ENCODE measurements around the gene ISG15.
"Not testable (repeated sequence)": the region's sequence is repeated elsewhere in the genome, so short reads cannot be mapped to it uniquely, and the experiment has no call there.

ISG15 gene

DNA sequence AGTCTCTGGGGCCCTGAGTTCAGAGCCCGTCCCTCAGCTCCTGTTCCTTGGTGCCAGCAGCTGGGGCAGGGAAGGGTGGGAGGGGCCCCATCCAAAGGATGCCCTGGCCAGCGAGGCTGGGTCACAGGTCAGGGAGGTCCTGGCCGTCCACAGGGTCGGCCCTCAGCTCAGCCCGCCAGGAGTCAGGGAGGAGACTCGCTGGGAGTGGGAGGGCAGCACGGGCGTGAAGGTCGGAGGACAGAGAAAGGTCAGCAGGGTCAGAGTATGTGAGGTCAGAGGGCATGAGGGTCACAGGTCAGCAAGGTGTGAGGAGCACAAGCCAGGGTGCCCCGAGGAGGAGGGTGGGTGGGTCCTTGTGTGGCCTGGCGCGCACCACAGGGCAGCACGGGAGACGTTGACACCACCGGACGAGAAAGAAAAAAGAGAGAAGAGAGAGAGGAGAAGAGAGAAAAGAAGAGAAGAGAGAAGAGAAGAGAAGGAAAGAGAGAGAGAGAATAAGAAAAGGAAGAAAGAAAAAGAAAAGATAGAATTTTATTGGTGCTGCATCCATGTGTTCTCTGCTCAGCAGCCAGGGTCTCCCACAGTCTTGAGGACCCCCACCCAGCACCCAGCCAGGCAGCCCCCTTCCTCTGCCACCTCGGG lies 38.5 kb upstream of the ISG15 start:
- no peak for DNase-seq (ENCODE audit: low read depth, low spot score)
- no peak overlapping the region for H3K27ac ChIP-seq

DNA sequence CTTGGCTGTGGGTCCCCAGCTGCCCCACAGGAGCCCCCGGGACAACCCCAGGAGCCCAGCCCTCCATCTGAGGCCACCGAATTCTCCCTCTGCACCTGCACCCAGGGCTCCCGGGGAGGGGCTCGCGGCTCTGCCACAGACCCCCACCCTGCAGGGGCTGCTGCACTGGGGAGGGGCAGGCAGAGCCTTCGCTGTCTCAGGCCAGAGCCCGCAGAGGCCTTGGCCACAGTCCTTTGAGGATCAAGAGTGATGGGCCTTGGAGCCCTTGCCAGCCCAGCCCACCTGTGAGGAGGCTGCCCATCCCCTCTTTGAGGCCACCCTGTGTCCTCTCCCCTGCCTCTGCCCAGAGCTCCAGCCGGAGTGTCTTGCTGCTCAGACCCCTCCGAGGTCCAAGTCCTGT lies 37.9 kb upstream of the ISG15 start:
- no peak for DNase-seq (ENCODE audit: low read depth, low spot score)
- peak overlapping the region; percentile 57 for H3K27ac ChIP-seq

DNA sequence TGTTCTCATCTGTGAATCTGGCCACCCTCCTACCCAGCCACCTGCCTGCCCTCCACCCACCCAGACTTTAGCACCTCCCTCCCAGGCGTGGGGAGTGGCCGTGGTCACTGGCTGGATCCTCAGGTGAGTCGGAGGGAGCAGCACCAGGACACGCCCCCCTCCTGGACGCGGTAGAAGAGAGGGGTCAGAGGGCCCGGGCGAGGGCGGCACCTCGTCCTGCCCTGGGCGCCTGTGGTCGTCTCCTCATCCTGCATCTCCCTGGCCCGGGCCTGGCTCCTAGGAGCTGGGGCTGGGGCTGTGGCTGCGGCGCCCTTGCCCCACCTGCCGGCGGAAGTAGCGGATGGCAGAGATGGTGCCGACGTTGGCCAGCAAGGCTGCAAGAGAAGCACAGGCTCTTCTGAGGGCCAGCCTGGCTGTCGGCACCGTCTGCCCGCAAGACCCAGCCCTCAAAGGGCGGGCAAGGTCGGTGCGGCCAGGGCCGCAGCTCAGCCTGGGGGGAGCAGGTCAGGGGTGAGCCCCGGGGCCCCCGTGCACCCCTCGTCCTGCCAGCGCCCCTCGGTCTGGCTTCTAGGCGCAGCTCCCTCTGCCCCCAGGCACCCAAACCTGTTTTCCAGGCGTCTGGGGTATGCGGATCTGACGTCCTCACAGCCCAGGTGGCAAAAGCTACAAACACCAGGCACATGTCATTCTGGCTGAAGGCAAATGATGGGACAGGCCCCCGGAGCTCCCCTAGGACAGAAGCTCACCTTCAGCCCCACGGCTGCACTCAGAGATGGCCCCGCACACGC lies 37.2 kb upstream of the ISG15 start:
- DNase-seq (ENCODE audit: low read depth, low spot score), result no peak
- H3K27ac ChIP-seq, result peak overlapping the region; percentile 57

DNA sequence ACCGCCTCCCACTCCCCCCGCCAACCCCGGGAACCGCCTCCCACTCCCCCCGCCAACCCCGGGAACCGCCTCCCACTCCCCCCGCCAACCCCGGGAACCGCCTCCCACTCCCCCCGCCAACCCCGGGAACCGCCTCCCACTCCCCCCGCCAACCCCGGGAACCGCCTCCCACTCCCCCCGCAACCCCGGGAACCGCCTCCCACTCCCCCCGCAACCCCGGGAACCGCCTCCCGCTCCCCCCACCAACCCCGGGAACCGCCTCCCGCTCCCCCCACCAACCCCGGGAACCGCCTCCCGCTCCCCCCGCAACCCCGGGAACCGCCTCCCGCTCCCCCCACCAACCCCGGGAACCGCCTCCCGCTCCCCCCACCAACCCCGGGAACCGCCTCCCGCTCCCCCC lies 36.5 kb upstream of the ISG15 start:
- not testable (repeated sequence) for DNase-seq (ENCODE audit: low read depth, low spot score); H3K27ac ChIP-seq

DNA sequence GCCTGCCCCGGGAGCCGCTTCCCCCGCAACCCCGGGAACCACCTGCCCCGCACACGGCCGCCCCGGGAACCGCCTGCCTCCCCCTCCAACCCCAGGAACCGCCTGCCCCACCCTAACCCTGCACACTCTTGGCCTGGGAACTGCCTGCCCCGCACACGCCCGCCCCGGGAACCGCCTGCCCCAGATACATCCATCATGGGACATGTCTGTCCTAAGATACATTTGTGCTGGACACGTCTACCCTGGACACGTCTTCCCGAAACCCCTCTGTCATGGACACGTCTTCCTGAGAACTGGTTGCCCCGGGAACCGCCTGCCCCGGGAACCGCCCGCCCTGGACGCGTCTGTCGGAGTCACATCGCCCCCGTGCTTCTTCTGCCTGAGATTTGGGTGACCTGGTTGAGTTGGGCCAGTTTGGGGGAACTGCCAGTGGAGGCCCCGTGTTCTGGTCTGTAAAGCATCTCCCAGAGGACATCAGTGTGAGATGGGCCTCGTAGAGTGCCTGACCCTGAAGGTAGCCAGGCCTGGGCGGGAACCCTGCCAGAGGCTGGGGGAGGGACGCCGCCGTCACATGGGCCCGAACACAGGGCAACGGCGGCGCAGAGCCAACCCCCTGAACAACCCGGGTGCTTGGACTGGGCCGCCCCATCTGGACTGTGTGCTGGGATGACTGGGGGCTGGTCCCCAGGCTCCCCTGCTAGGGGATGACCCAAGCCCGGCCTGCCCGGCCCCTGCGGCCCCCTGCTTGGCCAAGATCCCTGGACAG lies 35.0 kb upstream of the ISG15 start:
- no peak overlapping the region for H3K27ac ChIP-seq
- DNase-seq (ENCODE audit: low read depth, low spot score), result no peak

DNA sequence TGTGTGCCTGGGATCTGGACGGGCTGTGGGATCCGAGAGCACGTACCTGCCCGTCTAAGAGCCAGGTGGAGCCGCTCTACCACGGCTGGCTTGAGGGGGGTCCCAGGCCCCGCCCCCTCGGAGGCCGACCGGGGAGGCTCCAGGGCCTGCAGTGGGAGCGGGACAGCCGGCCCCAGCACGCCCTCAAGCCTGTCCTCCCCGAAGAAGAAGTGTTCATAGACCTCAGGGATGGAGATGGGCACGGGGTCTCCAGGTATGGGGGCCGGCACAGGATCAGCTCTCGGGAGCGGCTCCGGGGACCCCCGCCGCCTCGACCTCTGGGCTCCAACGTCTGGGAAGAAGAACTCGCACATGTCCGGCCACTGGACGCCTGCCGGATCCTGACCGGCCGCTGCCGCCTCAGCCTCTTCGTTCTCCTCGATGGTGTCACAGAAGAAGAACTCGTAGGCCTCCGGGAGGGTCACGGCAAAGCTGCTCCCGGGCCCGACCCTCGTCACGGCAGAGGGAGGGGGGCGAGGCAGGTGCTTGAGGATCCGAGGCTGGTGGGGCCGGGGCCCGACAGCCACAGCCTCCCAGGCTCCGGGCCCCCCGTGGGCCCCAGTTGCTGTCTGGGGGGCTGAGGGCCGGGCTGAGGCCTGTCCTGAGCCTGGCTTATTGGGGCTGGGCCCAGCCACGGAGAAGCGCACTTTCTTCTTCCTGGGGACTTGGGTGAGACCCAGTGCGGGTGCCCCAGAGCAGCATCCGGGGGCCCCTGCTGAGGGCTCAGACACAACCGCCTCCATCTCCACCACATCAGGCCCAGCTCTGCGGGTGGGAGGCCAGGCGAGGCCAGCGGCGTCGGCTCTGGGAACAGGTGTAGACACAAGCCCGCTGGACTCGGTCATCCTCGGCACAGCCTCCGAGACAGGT lies 34.2 kb upstream of the ISG15 start:
- no peak overlapping the region for H3K27ac ChIP-seq
- DNase-seq (ENCODE audit: low read depth, low spot score), result no peak

DNA sequence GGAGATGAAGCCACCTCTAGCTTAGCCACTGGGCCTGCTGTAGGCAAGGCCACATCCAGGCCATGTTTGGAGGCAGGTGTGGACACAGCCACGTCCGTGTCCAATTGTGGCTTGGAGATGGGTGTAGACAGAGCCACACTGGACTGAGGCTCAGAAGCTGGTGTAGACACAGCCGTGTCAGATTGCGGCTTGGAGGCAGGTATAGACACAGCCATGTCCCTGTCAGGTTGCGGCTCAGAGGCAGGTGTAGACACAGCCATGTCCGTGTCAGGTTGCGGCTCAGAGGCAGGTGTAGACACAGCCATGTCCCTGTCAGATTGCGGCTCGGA lies 33.6 kb upstream of the ISG15 start:
- DNase-seq (ENCODE audit: low read depth, low spot score), result no peak
- H3K27ac ChIP-seq, result no peak overlapping the region

DNA sequence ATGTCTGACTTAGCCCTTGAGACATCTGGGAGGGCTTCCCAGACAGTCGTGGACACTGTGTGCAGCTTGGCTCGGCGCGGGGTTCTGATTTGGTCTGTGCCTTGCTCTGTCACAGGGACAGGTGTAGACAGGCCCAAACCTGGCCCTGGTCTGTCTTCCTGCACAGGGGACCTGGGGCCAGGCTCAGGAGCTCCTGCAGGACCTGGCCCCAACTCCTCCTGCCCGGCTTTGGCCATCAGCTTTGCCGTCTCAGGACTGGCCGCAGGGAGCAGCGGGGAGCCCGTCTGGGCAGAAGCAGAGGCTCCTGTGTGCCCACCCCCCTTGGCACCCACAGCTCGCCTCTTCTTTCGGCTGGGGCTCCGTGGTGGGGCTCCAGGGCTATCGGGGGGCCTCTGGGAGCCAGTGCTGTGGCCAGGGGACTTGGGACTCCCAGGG lies 33.1 kb upstream of the ISG15 start:
- no peak overlapping the region for H3K27ac ChIP-seq
- DNase-seq (ENCODE audit: low read depth, low spot score), result no peak

DNA sequence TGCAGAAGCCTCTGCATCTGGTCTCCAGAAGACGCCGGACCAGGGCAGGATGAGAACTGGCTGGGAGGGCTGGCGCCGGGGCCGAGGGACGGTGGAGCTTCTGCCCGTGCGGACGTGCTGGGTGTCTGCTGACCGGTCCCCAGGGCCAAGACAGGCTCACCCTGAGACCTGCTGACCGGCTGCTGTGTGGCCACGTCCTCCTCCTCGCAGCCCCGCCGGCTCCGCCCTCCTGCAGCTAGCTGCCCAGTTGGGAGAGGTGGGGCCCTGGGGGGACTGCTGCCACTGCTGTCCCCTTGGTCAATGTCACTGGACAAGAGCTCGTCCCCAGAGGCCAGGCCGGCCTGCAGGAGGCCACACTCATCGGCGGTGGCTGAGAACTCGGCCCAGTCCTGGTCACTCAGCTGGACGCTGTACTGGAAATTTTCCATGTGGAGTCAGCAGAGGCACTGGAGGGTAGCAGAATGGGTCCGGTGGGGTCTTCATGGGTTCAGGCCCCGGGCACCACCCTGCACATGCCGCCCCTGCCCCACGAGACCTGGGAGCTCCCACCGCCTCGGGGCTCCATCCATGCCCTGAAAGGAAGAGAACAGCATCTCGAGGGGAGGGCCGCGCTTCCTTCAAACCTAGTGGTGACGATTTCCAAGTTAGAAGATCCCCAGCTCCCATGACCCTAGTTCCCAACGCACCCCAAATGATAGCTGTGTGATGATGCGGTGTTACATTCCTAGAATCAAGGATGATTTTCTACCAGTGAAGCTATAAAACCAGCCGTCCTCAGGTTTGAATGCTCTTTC lies 32.5 kb upstream of the ISG15 start:
- DNase-seq (ENCODE audit: low read depth, low spot score), result no peak
- no peak overlapping the region for H3K27ac ChIP-seq

DNA sequence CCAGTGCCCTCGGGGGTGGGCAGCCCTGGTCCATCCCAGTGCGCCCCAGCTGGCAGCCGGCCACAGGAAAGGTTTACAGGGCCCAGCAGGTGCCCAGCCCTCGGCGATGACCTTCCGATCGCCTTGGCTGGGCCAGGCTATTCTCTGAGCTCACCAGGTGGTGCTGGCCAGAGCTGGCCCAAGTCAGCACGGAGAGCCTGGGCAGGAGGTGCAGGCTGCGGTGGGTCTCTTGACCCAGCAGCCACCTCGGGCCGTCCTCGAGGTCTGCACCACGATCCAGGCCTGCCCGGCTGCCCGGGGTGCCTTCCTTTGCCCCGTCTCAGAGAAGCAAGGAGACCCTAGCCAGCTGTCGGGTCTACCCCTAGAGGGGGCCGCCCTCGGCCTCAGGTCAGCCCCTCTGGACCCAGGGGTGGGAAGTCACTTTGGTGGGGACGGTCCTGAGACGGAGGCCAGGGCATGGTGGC lies 31.8 kb upstream of the ISG15 start:
- no peak overlapping the region for H3K27ac ChIP-seq
- DNase-seq (ENCODE audit: low read depth, low spot score), result no peak

DNA sequence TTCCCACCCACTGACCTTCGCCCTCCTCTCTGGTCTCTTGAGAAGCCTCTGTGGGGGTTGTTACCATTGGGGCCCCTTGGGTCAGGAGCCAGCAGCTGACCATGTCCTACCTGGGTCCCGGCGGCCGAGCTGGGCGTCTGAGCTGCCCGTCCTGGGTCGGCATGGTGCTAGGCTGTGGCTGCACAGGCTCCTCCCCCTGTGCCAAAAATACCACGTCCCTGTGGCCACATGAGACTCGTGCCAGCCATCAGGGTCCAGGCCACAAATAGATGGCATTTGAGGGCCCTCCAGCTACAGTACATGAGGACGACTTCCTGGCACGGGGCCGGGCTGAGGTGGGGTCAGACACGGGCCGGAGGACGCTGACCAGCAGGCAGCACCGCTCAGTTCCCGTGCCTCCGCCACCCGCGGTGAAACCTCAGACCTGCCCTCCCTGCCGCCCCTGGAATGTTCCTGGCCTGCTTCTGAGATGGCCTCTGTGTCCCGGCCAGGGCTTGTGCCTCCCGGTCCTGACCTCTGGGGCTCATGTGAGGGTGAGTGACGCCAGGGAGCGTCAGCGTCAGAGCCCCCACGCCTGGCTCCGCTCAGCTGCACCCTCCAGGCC lies 31.2 kb upstream of the ISG15 start, which contains the start of gene PERM1:
Gene PERM1, minus strand, starts transcription at position 139 of the 604 bp plus-strand sequence. CDS start 1,064 bp downstream, outside the sequence.
- H3K27ac ChIP-seq, result no peak within 1 kb of the TSS
- DNase-seq (ENCODE audit: low read depth, low spot score), result no peak

DNA sequence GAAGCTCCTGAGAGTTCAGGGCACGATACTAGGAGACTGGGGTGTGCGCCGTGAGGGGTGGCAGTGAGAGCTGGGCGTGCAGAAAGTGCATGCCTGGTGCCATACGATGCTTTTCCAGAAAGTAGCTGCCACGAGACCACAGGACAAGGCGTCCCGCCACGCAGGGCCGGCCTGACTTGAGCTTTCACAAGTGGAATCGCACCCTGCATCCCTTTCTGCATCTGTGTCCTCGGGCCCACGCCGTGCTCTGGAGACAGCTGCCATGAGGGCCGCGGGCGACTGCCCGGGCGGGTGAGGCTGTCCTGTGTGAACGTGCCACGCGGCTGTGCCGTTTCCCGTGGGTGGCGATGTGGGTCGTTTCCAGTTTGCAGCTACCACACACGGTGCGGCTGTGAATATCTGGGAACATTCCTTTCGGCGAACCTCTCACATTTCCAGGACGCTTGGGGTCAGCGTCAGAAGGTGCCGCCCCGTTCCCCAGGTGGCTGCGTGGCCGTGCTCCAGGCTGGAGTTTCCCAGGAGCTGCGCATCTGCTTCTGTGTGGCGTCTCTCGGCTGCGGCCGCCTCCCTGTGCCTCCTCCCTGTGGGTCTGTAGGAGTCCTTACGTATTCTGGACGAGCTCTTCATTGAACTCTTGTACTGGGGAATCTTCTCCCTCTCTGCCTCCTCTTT lies 30.4 kb upstream of the ISG15 start:
- no peak for DNase-seq (ENCODE audit: low read depth, low spot score)
- no peak overlapping the region for H3K27ac ChIP-seq

DNA sequence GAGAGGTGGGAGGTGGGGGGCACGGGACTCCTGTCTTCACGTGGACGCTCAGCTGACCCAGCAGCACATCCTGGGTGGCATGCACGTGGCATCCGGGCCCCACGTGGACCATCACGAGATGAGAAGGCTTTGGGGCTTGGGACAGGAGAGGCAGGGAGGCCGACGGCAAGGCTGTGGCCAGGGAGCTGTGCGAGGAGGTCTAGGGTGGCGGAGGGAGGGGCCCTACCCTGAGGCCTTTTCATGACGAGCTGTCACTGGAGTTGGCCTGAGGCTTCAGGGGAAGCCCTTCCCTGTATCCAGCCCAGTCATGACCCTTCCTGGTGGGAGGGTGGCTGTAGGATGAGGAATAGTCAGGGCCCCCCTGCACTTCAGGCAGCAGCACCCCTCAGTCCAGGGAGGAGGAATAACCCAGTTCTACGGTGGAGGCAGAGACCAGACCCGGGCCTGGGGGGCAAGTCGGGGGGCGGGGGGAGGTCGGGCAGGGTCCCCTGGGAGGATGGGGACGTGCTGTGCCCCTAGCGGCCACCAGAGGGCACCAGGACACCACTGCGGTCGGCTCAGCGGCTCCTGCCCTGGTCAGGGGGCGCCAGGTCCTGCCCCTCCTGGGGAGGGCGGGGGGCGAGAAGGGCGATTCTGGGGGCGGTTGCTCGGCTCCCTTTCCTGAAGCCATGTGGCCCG lies 29.4 kb upstream of the ISG15 start:
- no peak for DNase-seq (ENCODE audit: low read depth, low spot score)
- no peak overlapping the region for H3K27ac ChIP-seq

DNA sequence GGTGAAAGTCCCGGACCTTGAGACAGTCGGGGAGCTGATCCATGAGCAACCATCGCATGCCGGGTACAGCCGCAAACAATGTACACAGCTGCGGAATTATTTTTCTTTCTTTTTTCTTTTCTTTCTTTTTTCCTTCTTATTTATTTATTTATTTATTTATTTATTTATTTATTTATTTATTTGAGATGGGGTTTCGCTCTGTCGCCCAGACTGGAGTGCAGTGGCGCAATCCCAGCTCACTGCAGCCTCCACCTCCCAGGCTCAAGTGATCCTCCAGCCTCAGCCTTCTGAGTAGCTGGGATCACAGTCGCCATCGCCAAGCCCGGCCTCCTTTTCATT lies 28.9 kb upstream of the ISG15 start:
- H3K27ac ChIP-seq, result no peak overlapping the region
- no peak for DNase-seq (ENCODE audit: low read depth, low spot score)

DNA sequence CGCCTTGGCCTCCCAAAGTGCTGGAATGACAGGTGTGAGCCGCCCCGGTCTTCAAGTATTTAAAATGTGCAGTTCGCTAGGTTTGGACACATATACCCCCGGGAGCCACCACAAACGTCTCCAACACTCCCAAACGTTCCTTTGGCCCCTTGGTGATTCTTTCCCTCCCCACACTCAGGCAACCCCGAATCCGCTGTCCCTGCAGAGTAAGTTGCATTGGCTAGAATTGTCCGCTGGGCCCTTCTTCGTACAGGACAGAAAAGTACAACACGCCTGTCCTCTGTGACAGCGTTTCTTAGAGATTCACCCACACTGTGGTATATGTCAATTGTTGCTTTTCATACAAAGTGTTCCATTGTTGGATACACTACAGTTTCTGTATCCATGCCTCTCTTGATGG lies 28.2 kb upstream of the ISG15 start:
- H3K27ac ChIP-seq, result no peak overlapping the region
- DNase-seq (ENCODE audit: low read depth, low spot score), result no peak

DNA sequence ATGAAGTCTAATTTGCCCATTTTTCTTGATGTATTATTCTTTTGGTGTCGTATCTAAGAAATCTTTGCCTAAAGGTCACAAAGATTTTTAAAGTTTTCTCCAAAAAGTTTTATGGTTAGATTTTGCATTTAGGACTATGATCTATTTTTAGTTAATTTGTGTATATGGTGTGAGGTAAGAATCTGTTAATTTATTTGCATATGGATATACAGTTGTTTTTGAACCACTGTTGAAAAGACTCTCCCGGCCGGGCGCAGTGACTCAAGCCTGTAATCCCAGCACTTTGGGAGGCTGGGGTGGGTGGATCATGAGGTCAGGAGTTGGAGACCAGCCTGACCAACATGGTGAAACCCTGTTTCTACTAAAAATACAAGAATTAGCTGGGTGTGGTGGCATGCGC lies 25.2 kb upstream of the ISG15 start:
- not testable (repeated sequence) for H3K27ac ChIP-seq; DNase-seq (ENCODE audit: low read depth, low spot score)

DNA sequence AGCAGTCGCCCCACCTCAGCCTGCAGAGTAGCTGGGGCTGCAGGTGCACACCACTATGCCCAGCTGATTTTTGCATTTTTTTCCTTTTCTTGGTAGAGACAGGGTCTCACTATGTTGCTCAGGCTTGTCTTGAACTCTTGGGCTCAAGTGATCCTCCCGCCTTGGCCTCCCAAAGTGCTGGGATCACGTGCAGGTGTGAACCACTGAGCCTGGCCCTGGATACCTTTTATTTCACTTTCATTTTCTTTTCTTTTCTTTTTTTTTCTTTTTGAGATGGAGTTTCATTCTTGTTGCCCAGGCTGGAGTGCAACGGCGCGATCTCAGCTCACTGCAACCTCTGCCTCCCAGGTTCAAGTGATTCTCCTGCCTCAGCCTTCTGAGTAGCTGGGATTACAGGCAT lies 22.0 kb upstream of the ISG15 start:
- not testable (repeated sequence) for DNase-seq (ENCODE audit: low read depth, low spot score); H3K27ac ChIP-seq

DNA sequence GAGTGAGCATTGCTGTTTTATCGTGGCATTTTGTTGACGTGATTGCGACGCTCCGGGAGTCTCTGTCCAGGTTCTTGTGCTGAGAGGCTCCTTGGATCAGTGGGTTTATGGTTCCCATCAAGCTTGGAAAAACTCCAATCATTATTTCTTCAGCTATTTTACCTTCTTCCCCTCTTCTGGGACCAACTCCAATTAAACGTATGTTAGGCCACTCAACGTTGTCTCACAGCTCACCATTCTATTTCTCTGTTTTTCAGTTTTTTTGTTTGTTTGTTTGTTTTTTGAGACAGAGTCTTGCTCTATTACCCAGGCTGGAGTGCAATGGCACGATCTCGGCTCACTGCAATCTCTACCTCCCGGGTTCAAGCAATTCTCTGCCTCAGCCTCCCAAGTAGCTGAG lies 21.4 kb upstream of the ISG15 start:
- DNase-seq (ENCODE audit: low read depth, low spot score), result no peak
- H3K27ac ChIP-seq, result no peak overlapping the region
